A375 (cell line): ENCODE data around the gene CCT7. TPM values are rescaled to one million over a fixed set of nuclear protein-coding genes. Genes with fewer than 3 reads are reported as not detected.

Source experiments
- small RNA-seq: library from RNA; depleted of rRNA; stranded (forward); fragments of <200 nt; gene quantifications from one replicate; pipeline ENCODE3, GENCODE V24; 2014
- total RNA-seq: library from RNA; depleted of rRNA; stranded (reverse); fragments of >200 nt; shearing (Covaris generic); gene quantifications from 2 replicates; pipeline ENCODE4 v1.2.3, GENCODE V29; 2014; rRNA removed

CCT7 gene
- 531 and 547 TPM in 2 replicates for total RNA-seq

GRCh38 chr2:73233932-73234832, at the start of gene CCT7:
TSS of gene CCT7 (plus strand) at chr2:73234308. CDS start at chr2:73234379, 71 bp downstream.

GRCh38 chr2:73202156-73203054, 31.7 kb upstream of the CCT7 start, which contains the start of gene NOTO:
TSS of gene NOTO (plus strand) at chr2:73202574. CDS start at chr2:73202667, 93 bp downstream.

GRCh38 chr2:73214120-73215035, 19.7 kb upstream of the CCT7 start, which contains the start of gene SMYD5:
TSS of gene SMYD5 (plus strand) at chr2:73214245. CDS start at chr2:73214267, 22 bp downstream.

GRCh38 chr2:73233154-73233931, 765 bp upstream of the CCT7 start, which contains the start of gene PRADC1:
TSS of gene PRADC1 (minus strand) at chr2:73233239. CDS start at chr2:73233160, 79 bp downstream.

GRCh38 chr2:73284296-73285158, 50.4 kb downstream of the CCT7 start, which contains the start of gene FBXO41:
TSS of gene FBXO41 (minus strand) at chr2:73284478. CDS start at chr2:73269630, 14,848 bp downstream.

GRCh38 chr2:73293534-73294171, 59.5 kb downstream of the CCT7 start, which contains the start of gene EGR4:
TSS of gene EGR4 (minus strand) at chr2:73293548. CDS start at chr2:73293317, 231 bp downstream.

Small RNA genes lying within 50 kb of the gene (small RNA-seq; reads per million reads assigned to genes)
- not detected for gene RNU6-111P

Other genes with a start within 250 kb of the CCT7 start
- gene SFXN5, start 162.6 kb upstream of the CCT7 start, total RNA-seq = 10.4 and 17.6 TPM in 2 replicates
- gene RAB11FIP5, start 121.4 kb upstream of the CCT7 start, total RNA-seq = 14.5 and 14.9 TPM in 2 replicates
- gene NOTO, start 31.7 kb upstream of the CCT7 start, total RNA-seq = not detected in 2 replicates
- 41.3 and 45.0 TPM in 2 replicates for gene SMYD5, start 20.1 kb upstream of the CCT7 start, total RNA-seq
- gene PRADC1, start 1.1 kb upstream of the CCT7 start, total RNA-seq = 16.3 and 17.7 TPM in 2 replicates
- 4.3 and 6.4 TPM in 2 replicates for gene FBXO41, start 50.2 kb downstream of the CCT7 start, total RNA-seq
- gene EGR4, start 59.2 kb downstream of the CCT7 start, total RNA-seq = 0.05 TPM in 1 of 2 replicates, not detected in the other
- gene ALMS1, start 151.5 kb downstream of the CCT7 start, total RNA-seq = 20.2 and 26.5 TPM in 2 replicates